HG03469 (cell line): ENCODE results near the gene MAN2A2.
"Not testable (repeated sequence)": the region's sequence is repeated elsewhere in the genome, so short reads cannot be mapped to it uniquely, and the experiment has no call there.

Experiments
- ATAC-seq: cut with Tn5 transposase; IDR thresholded peaks from one replicate; pipeline ENCODE4 v1.9.1; 2021; ENCODE audit warnings: mild to moderate bottlenecking, moderate library complexity, moderate number of reproducible peaks; ENCODE audit not compliant: unreplicated experiment

The MAN2A2 gene

GRCh38 chr15:90915808-90916440 lies 12.8 kb downstream of the MAN2A2 start:
- ATAC-seq: no peak

- no peak for ATAC-seq
These were observed 13.4 kb downstream of the MAN2A2 start for GRCh38 chr15:90916461-90916860.

- ATAC-seq: no peak
These were observed 14.5 kb downstream of the MAN2A2 start for GRCh38 chr15:90917569-90917968.

- ATAC-seq: no peak
These were observed 15.1 kb downstream of the MAN2A2 start for GRCh38 chr15:90918034-90918788.

- ATAC-seq: no peak
These were observed 15.7 kb downstream of the MAN2A2 start for GRCh38 chr15:90918835-90919234.

GRCh38 chr15:90921887-90922286 lies 18.8 kb downstream of the MAN2A2 start:
- ATAC-seq: no peak

GRCh38 chr15:90922712-90923322 lies 19.7 kb downstream of the MAN2A2 start:
- peak; percentile 76 for ATAC-seq

GRCh38 chr15:90924375-90924774 lies 21.3 kb downstream of the MAN2A2 start:
- ATAC-seq: peak; percentile 49

- ATAC-seq: not testable (repeated sequence)
These were observed 23.7 kb downstream of the MAN2A2 start for GRCh38 chr15:90926766-90927165.

- ATAC-seq: not testable (repeated sequence)
These were observed 25.0 kb downstream of the MAN2A2 start for GRCh38 chr15:90928106-90928505.

GRCh38 chr15:90929246-90930019 lies 26.3 kb downstream of the MAN2A2 start:
- no peak for ATAC-seq

GRCh38 chr15:90930861-90931574 lies 27.9 kb downstream of the MAN2A2 start:
- no peak for ATAC-seq

GRCh38 chr15:90931575-90931827 lies 28.4 kb downstream of the MAN2A2 start:
- no peak for ATAC-seq

GRCh38 chr15:90931828-90932659 lies 28.9 kb downstream of the MAN2A2 start, which contains the start of gene HDDC3:
TSS of gene HDDC3 (minus strand) at chr15:90932549. CDS start at chr15:90932540, 9 bp downstream.
- ATAC-seq: peak; percentile 41

GRCh38 chr15:90932660-90932991 lies 29.5 kb downstream of the MAN2A2 start:
- ATAC-seq: no peak

GRCh38 chr15:90933301-90933700 lies 30.2 kb downstream of the MAN2A2 start:
- no peak for ATAC-seq

GRCh38 chr15:90934256-90934948 lies 31.3 kb downstream of the MAN2A2 start:
- ATAC-seq: peak; percentile 23

GRCh38 chr15:90934949-90935751 lies 32.0 kb downstream of the MAN2A2 start, which contains the start of gene UNC45A:
TSS of gene UNC45A (plus strand) at chr15:90935285. CDS start at chr15:90935325, 40 bp downstream.
- peak; percentile 37 for ATAC-seq
